ENCODE measurements around the gene PARN. TPM values are rescaled to one million over a fixed set of nuclear protein-coding genes. Genes with fewer than 3 reads are reported as not detected.
A peak's percentile ranks its signal among the peaks of the same experiment; 100 is the strongest.
"Not testable (repeated sequence)": the region's sequence is repeated elsewhere in the genome, so short reads cannot be mapped to it uniquely, and the experiment has no call there.

PARN gene
- total RNA-seq, 2 experiments from 2014 or later: 27.4 to 28.2 TPM

- ChIA-PET POLR2A (interaction anchor here (1.1 kb wide), 1 partner anchor 32 kb away, joined by 3 read pairs; the partner anchor contains the start of gene BFAR), CTCF (interaction anchor here (0.8 to 1.9 kb wide), 3 partner anchors 10 to 351 kb away, joined by 3 to 6 read pairs (median 3); no protein-coding TSS in a partner anchor)
- Mint-ChIP-seq H3K4me3 (no peak overlapping the region), H3K27ac (no peak overlapping the region), H3K4me1 (ENCODE audit: low read depth) (no peaks in the 10 kb centered on the region), H3K9me3 (no peaks in the 10 kb centered on the region), H3K27me3 (no peaks in the 10 kb centered on the region), H3K36me3 (ENCODE audit: low read depth) (peaks cover 85% of the 10 kb centered on the region)
- no peak for ATAC-seq (ENCODE audit: poor library complexity)
- DNase-seq: peak in 3 of 14 experiments; percentile 14 to 35 (median 31)
- H3K27me3 ChIP-seq (ENCODE audit: control insufficient read depth in 1 of 2, insufficient read depth in 2 of 2, low read length in 2 of 2): no peaks in the 10 kb centered on the region
- H3K4me1 ChIP-seq (ENCODE audit: insufficient read depth, low read length): no peaks in the 10 kb centered on the region
- intact Hi-C loops (cut with DNase I, micrococcal nuclease): loop anchor here (1.0 to 10.0 kb wide), 4 partner anchors 297 to 677 kb away; partner anchors contain the start of gene ERCC4 (in 1 of the 2)
- TF ChIP-seq CTCF (IDR thresholded peaks at IDR 0.05): peak; percentile 31
- H3K27ac ChIP-seq (ENCODE audit: low read depth in 1 of 2, low read length in 2 of 2): no peak overlapping the region
- peaks cover 61% of the 10 kb centered on the region for H3K36me3 ChIP-seq (ENCODE audit: insufficient read depth, low read length)
- H3K9me3 ChIP-seq (ENCODE audit: control insufficient read depth in 1 of 2, insufficient read depth in 1 of 2, low read length in 2 of 2): no peaks in the 10 kb centered on the region
- H3K4me3 ChIP-seq (ENCODE audit: low read length): no peak overlapping the region
Observed at GRCh38 chr16:14600164-14600563, 29.9 kb downstream of the PARN start.

GRCh38 chr16:14586637-14587305 is 43.3 kb downstream of the PARN start:
- H3K9me3 Mint-ChIP-seq: no peaks in the 10 kb centered on the region
- no peaks in the 10 kb centered on the region for H3K4me1 ChIP-seq (ENCODE audit: insufficient read depth, low read length)
- H3K4me3 ChIP-seq (ENCODE audit: low read length): no peak overlapping the region
- H3K4me3 Mint-ChIP-seq: no peak overlapping the region
- no peaks in the 10 kb centered on the region for H3K27me3 Mint-ChIP-seq
- ChIA-PET CTCF (interaction anchor here (0.5 kb wide), 1 partner anchor 97 kb away, joined by 3 read pairs; no protein-coding TSS in a partner anchor), POLR2A (no interaction called here)
- ATAC-seq (ENCODE audit: poor library complexity) (no peak), DNase-seq (no peak)
- no peaks in the 10 kb centered on the region for H3K27me3 ChIP-seq (ENCODE audit: control insufficient read depth in 1 of 2, insufficient read depth in 2 of 2, low read length in 2 of 2)
- no peaks in the 10 kb centered on the region for H3K4me1 Mint-ChIP-seq (ENCODE audit: low read depth)
- TF ChIP-seq CTCF (IDR thresholded peaks at IDR 0.05): no peak
- intact Hi-C loops (cut with DNase I, micrococcal nuclease): no loop called here
- no peaks in the 10 kb centered on the region for H3K9me3 ChIP-seq (ENCODE audit: control insufficient read depth in 1 of 2, insufficient read depth in 1 of 2, low read length in 2 of 2)
- H3K36me3 ChIP-seq (ENCODE audit: insufficient read depth, low read length): peaks cover 77% of the 10 kb centered on the region
- no peak overlapping the region for H3K27ac Mint-ChIP-seq
- no peak overlapping the region for H3K27ac ChIP-seq (ENCODE audit: low read depth in 1 of 2, low read length in 2 of 2)
- peaks cover 90% of the 10 kb centered on the region for H3K36me3 Mint-ChIP-seq (ENCODE audit: low read depth)

GRCh38 chr16:14585287-14585686 is 44.8 kb downstream of the PARN start:
- CTCF ChIA-PET: interaction anchor here (0.7 kb wide), 1 partner anchor 130 kb away, joined by 3 read pairs; no protein-coding TSS in a partner anchor
- H3K9me3 Mint-ChIP-seq: no peaks in the 10 kb centered on the region
- no peaks in the 10 kb centered on the region for H3K4me1 Mint-ChIP-seq (ENCODE audit: low read depth)
- Histone ChIP-seq H3K36me3 (ENCODE audit: insufficient read depth, low read length) (peaks cover 79% of the 10 kb centered on the region), H3K4me1 (ENCODE audit: insufficient read depth, low read length) (no peaks in the 10 kb centered on the region), H3K27me3 (ENCODE audit: control insufficient read depth in 1 of 2, insufficient read depth in 2 of 2, low read length in 2 of 2) (no peaks in the 10 kb centered on the region), H3K4me3 (ENCODE audit: low read length) (no peak overlapping the region), H3K9me3 (ENCODE audit: control insufficient read depth in 1 of 2, insufficient read depth in 1 of 2, low read length in 2 of 2) (no peaks in the 10 kb centered on the region), H3K27ac (ENCODE audit: low read depth in 1 of 2, low read length in 2 of 2) (no peak overlapping the region)
- peaks cover 90% of the 10 kb centered on the region for H3K36me3 Mint-ChIP-seq (ENCODE audit: low read depth)
- intact Hi-C loops (cut with DNase I, micrococcal nuclease): no loop called here
- no peak overlapping the region for H3K27ac Mint-ChIP-seq
- H3K27me3 Mint-ChIP-seq: no peaks in the 10 kb centered on the region
- POLR2A ChIA-PET: no interaction called here
- ATAC-seq (ENCODE audit: poor library complexity): no peak
- TF ChIP-seq CTCF (IDR thresholded peaks at IDR 0.05): no peak
- DNase-seq: no peak
- H3K4me3 Mint-ChIP-seq: no peak overlapping the region

GRCh38 chr16:14580926-14581325 is 49.1 kb downstream of the PARN start:
- H3K27me3 ChIP-seq (ENCODE audit: control insufficient read depth in 1 of 2, insufficient read depth in 2 of 2, low read length in 2 of 2); intact Hi-C loops (cut with DNase I, micrococcal nuclease); H3K4me1 ChIP-seq (ENCODE audit: insufficient read depth, low read length); H3K9me3 Mint-ChIP-seq; H3K27ac ChIP-seq (ENCODE audit: low read depth in 1 of 2, low read length in 2 of 2); H3K27me3 Mint-ChIP-seq; H3K9me3 ChIP-seq (ENCODE audit: control insufficient read depth in 1 of 2, insufficient read depth in 1 of 2, low read length in 2 of 2); ATAC-seq (ENCODE audit: poor library complexity); H3K27ac Mint-ChIP-seq; H3K4me3 Mint-ChIP-seq; CTCF ChIA-PET; H3K4me1 Mint-ChIP-seq (ENCODE audit: low read depth); DNase-seq; POLR2A ChIA-PET; H3K4me3 ChIP-seq (ENCODE audit: low read length): not testable (repeated sequence)
- peaks cover 94% of the 10 kb centered on the region for H3K36me3 Mint-ChIP-seq (ENCODE audit: low read depth)
- H3K36me3 ChIP-seq (ENCODE audit: insufficient read depth, low read length): peaks cover 88% of the 10 kb centered on the region

Data from CD4-positive, alpha-beta T cell (primary cell).